NB4 (cell line): ENCODE results near the gene ZNF574.

Experiments
- DNase-seq: peaks from one replicate; pipeline ENCODE4 v3.0.0; 2010; ENCODE audit warnings: low read depth
- H3K4me3 ChIP-seq: one replicate; pipeline ENCODE4 v1.5.1; 2011; ENCODE audit warnings: mild to moderate bottlenecking, low read depth, low read length, moderate library complexity
- MAX ChIP-seq: IDR thresholded peaks from 2 replicates; pipeline ENCODE4 v1.6.1; 2011; ENCODE audit warnings: low read depth, low read length
- MYC ChIP-seq: IDR thresholded peaks from 2 replicates; pipeline ENCODE4 v1.6.1; 2011; ENCODE audit warnings: low read depth, low read length
- POLR2A ChIP-seq: IDR thresholded peaks from 2 replicates; pipeline ENCODE4 v1.6.1; 2011; ENCODE audit warnings: mild to moderate bottlenecking; ENCODE audit not compliant: insufficient read length; ENCODE audit errors: extremely low read depth
- TF ChIP-seq, protein P1 (sequence below): IDR thresholded peaks from one replicate; pipeline ENCODE4 v1.5.1; 2012; ENCODE audit warnings: low read depth, low read length

ZNF574 gene

GRCh38 chr19:42064432-42064831 is 11.5 kb upstream of the ZNF574 start:
- no peak overlapping the region for H3K4me3 ChIP-seq
- TF ChIP-seq, protein P1, sequence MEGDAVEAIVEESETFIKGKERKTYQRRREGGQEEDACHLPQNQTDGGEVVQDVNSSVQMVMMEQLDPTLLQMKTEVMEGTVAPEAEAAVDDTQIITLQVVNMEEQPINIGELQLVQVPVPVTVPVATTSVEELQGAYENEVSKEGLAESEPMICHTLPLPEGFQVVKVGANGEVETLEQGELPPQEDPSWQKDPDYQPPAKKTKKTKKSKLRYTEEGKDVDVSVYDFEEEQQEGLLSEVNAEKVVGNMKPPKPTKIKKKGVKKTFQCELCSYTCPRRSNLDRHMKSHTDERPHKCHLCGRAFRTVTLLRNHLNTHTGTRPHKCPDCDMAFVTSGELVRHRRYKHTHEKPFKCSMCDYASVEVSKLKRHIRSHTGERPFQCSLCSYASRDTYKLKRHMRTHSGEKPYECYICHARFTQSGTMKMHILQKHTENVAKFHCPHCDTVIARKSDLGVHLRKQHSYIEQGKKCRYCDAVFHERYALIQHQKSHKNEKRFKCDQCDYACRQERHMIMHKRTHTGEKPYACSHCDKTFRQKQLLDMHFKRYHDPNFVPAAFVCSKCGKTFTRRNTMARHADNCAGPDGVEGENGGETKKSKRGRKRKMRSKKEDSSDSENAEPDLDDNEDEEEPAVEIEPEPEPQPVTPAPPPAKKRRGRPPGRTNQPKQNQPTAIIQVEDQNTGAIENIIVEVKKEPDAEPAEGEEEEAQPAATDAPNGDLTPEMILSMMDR, result no peak
- TF ChIP-seq MAX (no peak), POLR2A (no peak), MYC (no peak)
- DNase-seq, result no peak

- TF ChIP-seq MAX (no peak), POLR2A (no peak), MYC (no peak)
- TF ChIP-seq, protein P1, result no peak
- no peak for DNase-seq
- no peak overlapping the region for H3K4me3 ChIP-seq
Measured at GRCh38 chr19:42065051-42065450, 10.9 kb upstream of the ZNF574 start.

DNA sequence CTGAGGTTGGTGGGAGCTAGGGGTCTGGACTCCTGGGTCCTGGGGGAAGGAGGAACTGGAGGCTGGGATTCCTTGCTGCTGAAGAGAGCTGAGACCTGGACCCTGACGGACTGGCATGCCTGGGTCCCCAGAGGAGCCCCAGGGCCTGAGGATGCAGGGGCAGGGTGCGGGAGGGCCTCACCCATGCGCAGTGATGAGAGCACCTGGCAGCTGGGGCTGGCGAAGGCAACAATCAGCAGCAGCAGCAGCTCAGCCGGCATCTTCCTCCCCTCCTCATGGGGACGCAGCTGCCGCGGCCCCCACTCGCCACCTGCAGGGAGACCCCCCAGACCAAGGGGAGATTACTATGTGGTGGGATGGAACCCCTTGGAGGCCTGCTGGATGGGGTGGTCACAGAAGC is 10.5 kb upstream of the ZNF574 start:
- no peak for DNase-seq
- TF ChIP-seq, protein P1, result no peak
- TF ChIP-seq MAX (no peak), POLR2A (no peak), MYC (no peak)
- no peak overlapping the region for H3K4me3 ChIP-seq

- TF ChIP-seq, protein P1, result no peak
- no peak overlapping the region for H3K4me3 ChIP-seq
- DNase-seq, result no peak
Measured at GRCh38 chr19:42066075-42066754, 9.8 kb upstream of the ZNF574 start.

GRCh38 chr19:42067315-42067888 is 8.6 kb upstream of the ZNF574 start:
- H3K4me3 ChIP-seq, result no peak overlapping the region
- TF ChIP-seq MYC (no peak), MAX (no peak), POLR2A (no peak)
- TF ChIP-seq, protein P1, result no peak

More at GRCh38 chr19:42067315-42067888, 8.6 kb upstream of the ZNF574 start:
- no peak for DNase-seq
